ENCODE results near the gene LPAR3.

Gene LPAR3

GRCh38 chr1:84768634-84769033, 124.4 kb downstream of the LPAR3 start:
- TF ChIP-seq ZFX (IDR thresholded peaks at IDR 0.05) (no peak), CTCF (conservative IDR thresholded peaks at IDR 0.05) (no peak)
- no peak overlapping the region for H3K27ac ChIP-seq

- no peak for TF ChIP-seq CTCF (conservative IDR thresholded peaks at IDR 0.05)
- no peak for TF ChIP-seq ZFX (IDR thresholded peaks at IDR 0.05)
- no peak overlapping the region for H3K27ac ChIP-seq
These were observed 128.9 kb downstream of the LPAR3 start for GRCh38 chr1:84763912-84764680.

GRCh38 chr1:84762664-84763063, 130.3 kb downstream of the LPAR3 start:
- H3K27ac ChIP-seq = no peak overlapping the region
- TF ChIP-seq ZFX (IDR thresholded peaks at IDR 0.05) (no peak), CTCF (conservative IDR thresholded peaks at IDR 0.05) (no peak)
